Erythroblast (primary cell): ENCODE data around the gene WTAP.

Experiments
- GATA1 ChIP-seq: IDR thresholded peaks from 2 replicates; pipeline ENCODE4 v1.6.1; 2011; ENCODE audit warnings: low read depth, mild to moderate bottlenecking, control low read depth, low read length, moderate library complexity
- POLR2A ChIP-seq: IDR thresholded peaks from 2 replicates; pipeline ENCODE4 v1.6.1; 2011; ENCODE audit warnings: mild to moderate bottlenecking, low read length

GRCh38 chr6:159753081-159753872, 26.0 kb downstream of the WTAP start:
- TF ChIP-seq POLR2A, result no peak
- no peak for TF ChIP-seq GATA1
